ENCODE measurements around the gene TCP11.

Gene TCP11

DNA sequence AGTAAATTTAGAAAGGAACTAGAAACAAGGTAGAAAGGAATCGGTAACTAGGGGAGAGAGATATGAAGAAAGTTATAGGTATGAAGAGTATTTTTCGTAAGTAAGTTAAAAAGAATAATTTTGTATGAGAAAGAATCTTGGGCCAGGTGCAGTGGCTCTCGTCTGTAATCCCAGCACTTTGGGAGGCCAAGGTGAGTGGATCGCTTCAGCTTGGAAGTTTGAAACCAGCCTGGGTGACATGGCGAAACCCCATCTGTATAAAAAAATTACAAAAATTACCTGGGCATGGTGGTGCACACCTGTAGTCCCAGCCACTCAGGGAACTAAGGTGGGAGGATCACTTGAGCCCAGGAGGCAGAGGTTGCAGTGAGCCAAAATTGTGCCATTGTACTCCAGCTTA lies 42.0 kb downstream of the TCP11 start:
- peaks cover 6% of the 10 kb centered on the region for H3K4me1 ChIP-seq (ENCODE audit: low read depth, poor library complexity, severe bottlenecking)
- no peak overlapping the region for H3K4me2 ChIP-seq
- H3K79me2 ChIP-seq (ENCODE audit: insufficient read depth, low read depth), result no peaks in the 10 kb centered on the region
- H4K20me1 ChIP-seq (ENCODE audit: insufficient read depth), result no peaks in the 10 kb centered on the region
- no peak overlapping the region for H3K27ac ChIP-seq
- no peak overlapping the region for H3K9ac ChIP-seq
- H3K36me3 ChIP-seq (ENCODE audit: insufficient read depth), result no peaks in the 10 kb centered on the region
- no peak overlapping the region for H2AFZ ChIP-seq (ENCODE audit: low read depth)
- no peak for TF ChIP-seq CTCF (conservative IDR thresholded peaks at IDR 0.05; ENCODE audit: low read depth, low read length)
- H3K4me3 ChIP-seq (IDR thresholded peaks at IDR 0.05; ENCODE audit: insufficient read depth, low read depth, low read length), result no peak overlapping the region
- H3K27me3 ChIP-seq (ENCODE audit: insufficient read depth, low read depth), result no peaks in the 10 kb centered on the region

- Histone ChIP-seq H3K27ac (no peak overlapping the region), H3K4me2 (no peak overlapping the region), H3K36me3 (ENCODE audit: insufficient read depth) (no peaks in the 10 kb centered on the region)
Measured at GRCh38 chr6:35096129-35096862, 44.8 kb downstream of the TCP11 start.

DNA sequence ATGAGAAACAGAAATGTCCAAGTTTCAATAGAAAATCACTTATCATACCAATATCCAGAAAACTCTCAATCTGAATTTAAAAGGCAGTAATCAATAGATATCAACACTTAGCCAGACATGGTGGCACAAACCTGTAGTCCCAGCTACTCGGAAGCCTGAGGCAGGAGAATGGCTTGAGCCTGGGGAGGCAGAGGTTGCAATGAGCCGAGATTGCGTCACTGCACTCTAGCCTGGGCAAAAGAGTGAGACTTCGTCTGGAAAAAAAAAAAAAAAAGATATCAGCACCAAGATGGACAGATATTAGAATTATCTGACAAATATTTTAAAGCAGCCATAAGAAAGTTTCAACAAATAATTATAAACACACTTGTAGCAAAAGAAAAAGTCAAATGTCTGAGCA lies 47.0 kb downstream of the TCP11 start:
- Histone ChIP-seq H2AFZ (ENCODE audit: low read depth) (no peak overlapping the region), H3K79me2 (ENCODE audit: insufficient read depth, low read depth) (no peaks in the 10 kb centered on the region), H3K4me1 (ENCODE audit: low read depth, poor library complexity, severe bottlenecking) (peaks cover 24% of the 10 kb centered on the region), H3K4me2 (no peak overlapping the region), H3K27me3 (ENCODE audit: insufficient read depth, low read depth) (no peaks in the 10 kb centered on the region), H3K27ac (no peak overlapping the region), H3K36me3 (ENCODE audit: insufficient read depth) (no peaks in the 10 kb centered on the region), H3K4me3 (IDR thresholded peaks at IDR 0.05; ENCODE audit: insufficient read depth, low read depth, low read length) (no peak overlapping the region), H4K20me1 (ENCODE audit: insufficient read depth) (no peaks in the 10 kb centered on the region), H3K9ac (no peak overlapping the region)
- no peak for TF ChIP-seq CTCF (conservative IDR thresholded peaks at IDR 0.05; ENCODE audit: low read depth, low read length)

More at GRCh38 chr6:35096129-35096862, 44.8 kb downstream of the TCP11 start:
- TF ChIP-seq CTCF (conservative IDR thresholded peaks at IDR 0.05; ENCODE audit: low read depth, low read length), result no peak
- H3K4me1 ChIP-seq (ENCODE audit: low read depth, poor library complexity, severe bottlenecking), result peaks cover 4% of the 10 kb centered on the region
- H2AFZ ChIP-seq (ENCODE audit: low read depth), result no peak overlapping the region
- no peaks in the 10 kb centered on the region for H3K27me3 ChIP-seq (ENCODE audit: insufficient read depth, low read depth)
- H3K79me2 ChIP-seq (ENCODE audit: insufficient read depth, low read depth), result no peaks in the 10 kb centered on the region
- H4K20me1 ChIP-seq (ENCODE audit: insufficient read depth), result no peaks in the 10 kb centered on the region
- no peak overlapping the region for H3K4me3 ChIP-seq (IDR thresholded peaks at IDR 0.05; ENCODE audit: insufficient read depth, low read depth, low read length)
- H3K9ac ChIP-seq, result no peak overlapping the region

DNA sequence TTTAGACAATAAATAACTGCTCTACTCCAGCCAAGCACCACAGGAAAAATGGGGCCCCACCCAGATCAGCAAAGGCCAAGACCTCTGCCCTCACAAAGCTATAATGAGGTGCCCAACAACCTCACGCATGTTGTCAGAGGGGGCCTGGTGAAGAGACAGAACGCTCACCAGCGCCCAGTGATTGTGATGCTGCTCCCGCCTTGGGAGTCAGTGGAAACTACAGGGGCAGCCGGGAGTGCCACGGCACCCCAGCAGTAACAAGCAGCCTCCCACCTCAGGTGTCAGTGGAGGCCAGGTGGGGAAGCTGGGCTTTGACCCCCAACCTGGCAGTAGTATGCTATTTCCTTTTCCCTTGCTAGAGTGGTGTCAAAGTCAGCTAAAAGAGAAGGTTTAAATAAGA lies 47.4 kb downstream of the TCP11 start:
- Histone ChIP-seq H3K4me2 (no peak overlapping the region), H3K27ac (no peak overlapping the region), H2AFZ (ENCODE audit: low read depth) (no peak overlapping the region), H3K9ac (no peak overlapping the region), H3K36me3 (ENCODE audit: insufficient read depth) (no peaks in the 10 kb centered on the region), H3K4me1 (ENCODE audit: low read depth, poor library complexity, severe bottlenecking) (peaks cover 28% of the 10 kb centered on the region), H3K27me3 (ENCODE audit: insufficient read depth, low read depth) (no peaks in the 10 kb centered on the region), H3K79me2 (ENCODE audit: insufficient read depth, low read depth) (no peaks in the 10 kb centered on the region), H4K20me1 (ENCODE audit: insufficient read depth) (no peaks in the 10 kb centered on the region), H3K4me3 (IDR thresholded peaks at IDR 0.05; ENCODE audit: insufficient read depth, low read depth, low read length) (no peak overlapping the region)
- TF ChIP-seq CTCF (conservative IDR thresholded peaks at IDR 0.05; ENCODE audit: low read depth, low read length), result no peak

Data from KMS-11 (cell line).